Measurements from ENCODE around the gene TRAPPC3L.
A peak's percentile ranks its signal among the peaks of the same experiment; 100 is the strongest.

TRAPPC3L gene

GRCh38 chr6:116476002-116476678, 69.3 kb downstream of the TRAPPC3L start:
- H3K4me3 ChIP-seq (ENCODE audit: low read depth, low read length), result no peak overlapping the region
- DNase-seq (ENCODE audit: low read depth), result no peak

GRCh38 chr6:116475141-116475540, 70.3 kb downstream of the TRAPPC3L start:
- DNase-seq (ENCODE audit: low read depth), result no peak
- no peak overlapping the region for H3K4me3 ChIP-seq (ENCODE audit: low read depth, low read length)

- no peak for DNase-seq (ENCODE audit: low read depth)
- H3K4me3 ChIP-seq (ENCODE audit: low read depth, low read length), result no peak overlapping the region
These were observed 72.8 kb downstream of the TRAPPC3L start for GRCh38 chr6:116472706-116473105.

GRCh38 chr6:116471531-116471930, 74.0 kb downstream of the TRAPPC3L start:
- no peak overlapping the region for H3K4me3 ChIP-seq (ENCODE audit: low read depth, low read length)
- no peak for DNase-seq (ENCODE audit: low read depth)

- no peak overlapping the region for H3K4me3 ChIP-seq (ENCODE audit: low read depth, low read length)
- no peak for DNase-seq (ENCODE audit: low read depth)
These were observed 77.2 kb downstream of the TRAPPC3L start for GRCh38 chr6:116468293-116468692.

- no peak for DNase-seq (ENCODE audit: low read depth)
- no peak overlapping the region for H3K4me3 ChIP-seq (ENCODE audit: low read depth, low read length)
These were observed 78.0 kb downstream of the TRAPPC3L start for GRCh38 chr6:116467514-116467913.

- no peak for DNase-seq (ENCODE audit: low read depth)
- H3K4me3 ChIP-seq (ENCODE audit: low read depth, low read length), result no peak overlapping the region
These were observed 78.4 kb downstream of the TRAPPC3L start for GRCh38 chr6:116467096-116467495.

GRCh38 chr6:116465246-116465645, 80.2 kb downstream of the TRAPPC3L start:
- no peak for DNase-seq (ENCODE audit: low read depth)
- no peak overlapping the region for H3K4me3 ChIP-seq (ENCODE audit: low read depth, low read length)

GRCh38 chr6:116463301-116463700, 82.2 kb downstream of the TRAPPC3L start:
- DNase-seq (ENCODE audit: low read depth), result no peak
- H3K4me3 ChIP-seq (ENCODE audit: low read depth, low read length), result no peak overlapping the region

- peak; percentile 15 for DNase-seq (ENCODE audit: low read depth)
- peak overlapping the region; percentile 42 for H3K4me3 ChIP-seq (ENCODE audit: low read depth, low read length)
These were observed 83.3 kb downstream of the TRAPPC3L start for GRCh38 chr6:116461932-116462885.

- H3K4me3 ChIP-seq (ENCODE audit: low read depth, low read length), result peak within 1 kb of the TSS; percentile 42
These were observed 84.1 kb downstream of the TRAPPC3L start, which contains the start of gene CALHM6 for GRCh38 chr6:116461331-116461931. Gene CALHM6 (plus strand): TSS chr6:116461375. CDS start chr6:116461930, 555 bp downstream.

GRCh38 chr6:116459927-116460326, 85.6 kb downstream of the TRAPPC3L start:
- no peak overlapping the region for H3K4me3 ChIP-seq (ENCODE audit: low read depth, low read length)
- DNase-seq (ENCODE audit: low read depth), result no peak

More at GRCh38 chr6:116461331-116461931, 84.1 kb downstream of the TRAPPC3L start, which contains the start of gene CALHM6:
- DNase-seq (ENCODE audit: low read depth), result no peak

GRCh38 chr6:116458264-116458663, 87.2 kb downstream of the TRAPPC3L start:
- no peak for DNase-seq (ENCODE audit: low read depth)
- no peak overlapping the region for H3K4me3 ChIP-seq (ENCODE audit: low read depth, low read length)

GRCh38 chr6:116456927-116457326, 88.6 kb downstream of the TRAPPC3L start:
- no peak for DNase-seq (ENCODE audit: low read depth)
- H3K4me3 ChIP-seq (ENCODE audit: low read depth, low read length), result no peak overlapping the region

- no peak for DNase-seq (ENCODE audit: low read depth)
- no peak overlapping the region for H3K4me3 ChIP-seq (ENCODE audit: low read depth, low read length)
These were observed 89.4 kb downstream of the TRAPPC3L start for GRCh38 chr6:116456106-116456505.

- no peak for DNase-seq (ENCODE audit: low read depth)
- H3K4me3 ChIP-seq (ENCODE audit: low read depth, low read length), result no peak overlapping the region
These were observed 93.0 kb downstream of the TRAPPC3L start for GRCh38 chr6:116452531-116452930.

- no peak overlapping the region for H3K4me3 ChIP-seq (ENCODE audit: low read depth, low read length)
- no peak for DNase-seq (ENCODE audit: low read depth)
These were observed 93.6 kb downstream of the TRAPPC3L start for GRCh38 chr6:116451916-116452315.

- no peak overlapping the region for H3K4me3 ChIP-seq (ENCODE audit: low read depth, low read length)
- no peak for DNase-seq (ENCODE audit: low read depth)
These were observed 94.4 kb downstream of the TRAPPC3L start for GRCh38 chr6:116450769-116451740.

GRCh38 chr6:116450185-116450710, 95.2 kb downstream of the TRAPPC3L start:
- DNase-seq (ENCODE audit: low read depth), result no peak

More at GRCh38 chr6:116450185-116450710, 95.2 kb downstream of the TRAPPC3L start:
- H3K4me3 ChIP-seq (ENCODE audit: low read depth, low read length), result no peak overlapping the region
